SK-N-SH (cell line): ENCODE measurements around the gene DHRS13. TPM values are rescaled to one million over a fixed set of nuclear protein-coding genes. Genes with fewer than 3 reads are reported as not detected.

Experiments used
- CTCF ChIA-PET: fragments of 300-600, 350-600 bp; formaldehyde crosslinking; extraction: SDS; loops from one replicate; lab custom pipeline; 2021; lab: Yijun Ruan, JAX
- POLR2A ChIA-PET: fragments of 350-600 bp; sonication (Branson Sonifier 250); formaldehyde crosslinking; extraction: SDS; loops from one replicate; lab custom pipeline; 2020; ENCODE audit warnings: antibody characterized with exemption, inconsistent platforms; lab: Yijun Ruan, JAX
- DNase-seq: peaks from one replicate; pipeline ENCODE4 v3.0.0; 2012
- H2AFZ ChIP-seq: fragments of 200-600 bp; sonication (generic); 2 replicates; pipeline ENCODE4 v1.8.1; 2016; ENCODE audit warnings: antibody characterized with exemption, mild to moderate bottlenecking, low read depth
- H3F3A ChIP-seq: fragments of 200-600 bp; sonication (generic); replicated peaks from 2 replicates; pipeline ENCODE3; 2016; ENCODE audit warnings: antibody characterized with exemption, mild to moderate bottlenecking; ENCODE audit not compliant: insufficient read depth
- H3K27ac ChIP-seq, 2 experiments: fragments of 200-500 bp in 1 of 2; fragments of 200-600 bp in 1 of 2; sonication (Bioruptor generic) in 1 of 2; sonication (generic), shearing (Covaris generic) in 1 of 2; 2 replicates each; pipeline versions ENCODE4 v1.5.1 to v1.6.1; 2014 to 2016; ENCODE audit warnings: low read depth in 2 of 2, inconsistent platforms in 1 of 2, low read length in 1 of 2, mild to moderate bottlenecking in 1 of 2, mixed read lengths in 1 of 2
- H3K27me3 ChIP-seq: fragments of 200-600 bp; sonication (generic), shearing (Covaris generic); 2 replicates; pipeline ENCODE4 v1.6.1; 2016; ENCODE audit warnings: mixed run types; ENCODE audit not compliant: insufficient read depth
- H3K36me3 ChIP-seq, 2 experiments: fragments of 200-500 bp in 1 of 2; fragments of 200-600 bp in 1 of 2; sonication (Bioruptor generic) in 1 of 2; sonication (generic) in 1 of 2; replicated peaks in 1 of 2; 2 replicates each; pipeline versions ENCODE3 to v1.5.1; 2014 to 2016; ENCODE audit warnings: low read length in 1 of 2, mild to moderate bottlenecking in 1 of 2; ENCODE audit not compliant: insufficient read depth in 2 of 2, control insufficient read depth in 1 of 2
- H3K4me1 ChIP-seq, 2 experiments: fragments of 200-500 bp in 1 of 2; fragments of 200-600 bp in 1 of 2; sonication (Bioruptor generic) in 1 of 2; sonication (generic), shearing (Covaris generic) in 1 of 2; 2 replicates each; pipeline versions ENCODE4 v1.5.1 to v1.6.1; 2014 to 2016; ENCODE audit warnings: low read depth in 1 of 2, low read length in 1 of 2, mixed run types in 1 of 2; ENCODE audit not compliant: insufficient read depth in 2 of 2, control insufficient read depth in 1 of 2
- H3K4me2 ChIP-seq: fragments of 200-600 bp; sonication (generic), shearing (Covaris generic); 2 replicates; pipeline ENCODE4 v1.6.1; 2017; ENCODE audit warnings: mixed run types
- H3K4me3 ChIP-seq, 2 experiments: fragments of 200-500 bp in 1 of 2; fragments of 200-600 bp in 1 of 2; sonication (Bioruptor generic) in 1 of 2; sonication (generic), shearing (Covaris generic) in 1 of 2; 2 replicates each; pipeline versions ENCODE4 v1.5.1 to v1.8.1; 2014 to 2016; ENCODE audit warnings: low read depth in 2 of 2, inconsistent platforms in 1 of 2, low read length in 1 of 2, mild to moderate bottlenecking in 1 of 2, mixed read lengths in 1 of 2, moderate library complexity in 1 of 2
- H3K79me2 ChIP-seq: fragments of 200-600 bp; sonication (generic); 2 replicates; pipeline ENCODE4 v1.8.1; 2017; ENCODE audit warnings: mild to moderate bottlenecking; ENCODE audit not compliant: insufficient read depth
- H3K9ac ChIP-seq: fragments of 200-600 bp; sonication (generic); 2 replicates; pipeline ENCODE4 v1.6.1; 2017; ENCODE audit warnings: mixed run types
- H3K9me2 ChIP-seq: fragments of 200-600 bp; sonication (generic); 2 replicates; pipeline ENCODE4 v1.6.1; 2017; ENCODE audit warnings: mixed run types
- H3K9me3 ChIP-seq: fragments of 200-600 bp; sonication (generic); 2 replicates; pipeline ENCODE4 v1.6.1; 2017; ENCODE audit warnings: mixed run types, mild to moderate bottlenecking, moderate library complexity
- H4K20me1 ChIP-seq: fragments of 200-600 bp; sonication (generic); 2 replicates; pipeline ENCODE4 v1.6.1; 2017; ENCODE audit warnings: mild to moderate bottlenecking, mixed run types; ENCODE audit not compliant: insufficient read depth
- CHD2 ChIP-seq: fragments of 150-350 bp; IDR thresholded peaks from 2 replicates; pipeline ENCODE4 v1.6.1; 2018; ENCODE audit warnings: low read length; ENCODE audit not compliant: partially characterized antibody
- ELF1 ChIP-seq: IDR thresholded peaks from 2 replicates; pipeline ENCODE4 v1.4.0; 2012
- EP300 ChIP-seq, 2 experiments: IDR thresholded peaks; 2 replicates each; pipeline versions ENCODE4 v1.4.0 to v1.6.1; 2012; ENCODE audit warnings: borderline replicate concordance in 1 of 2, low read depth in 1 of 2, low read length in 1 of 2
- EZH2phosphoT487 ChIP-seq: fragments of 200-600 bp; sonication (generic); IDR thresholded peaks from 2 replicates; pipeline ENCODE4 v1.6.1; 2017; ENCODE audit warnings: low read depth, mixed run types, mild to moderate bottlenecking, antibody characterized with exemption, moderate library complexity, borderline replicate concordance
- FOXM1 ChIP-seq: IDR thresholded peaks from 2 replicates; pipeline ENCODE4 v1.4.0; 2012; ENCODE audit warnings: low read depth, mild to moderate bottlenecking
- GABPA ChIP-seq: IDR thresholded peaks from 2 replicates; pipeline ENCODE4 v1.4.0; 2012; ENCODE audit warnings: low read depth, mild to moderate bottlenecking
- POLR2AphosphoS5 ChIP-seq: IDR thresholded peaks from 2 replicates; pipeline ENCODE4 v1.6.1; 2012; ENCODE audit warnings: low read depth, low read length
- RXRA ChIP-seq: IDR thresholded peaks from 2 replicates; pipeline ENCODE4 v1.4.0; 2012; ENCODE audit warnings: low read depth, mild to moderate bottlenecking, borderline replicate concordance
- SIN3A ChIP-seq: IDR thresholded peaks from 2 replicates; pipeline ENCODE4 v1.6.1; 2012; ENCODE audit warnings: low read depth, mild to moderate bottlenecking, low read length, moderate library complexity, borderline replicate concordance
- SMC3 ChIP-seq: IDR thresholded peaks from 2 replicates; pipeline ENCODE4 v1.6.1; 2012; ENCODE audit warnings: low read depth, low read length, improper control_type of control experiment
- TAF1 ChIP-seq: IDR thresholded peaks from 2 replicates; pipeline ENCODE4 v1.6.1; 2012; ENCODE audit warnings: low read depth, mild to moderate bottlenecking, low read length, moderate library complexity, borderline replicate concordance
- TCF12 ChIP-seq: IDR thresholded peaks from 2 replicates; pipeline ENCODE4 v1.4.0; 2012
- YY1 ChIP-seq: IDR thresholded peaks from 2 replicates; pipeline ENCODE4 v1.4.0; 2012; ENCODE audit warnings: low read depth, mild to moderate bottlenecking
- WGBS: methylation state at CpG from one replicate; pipeline ENCODE4 v1.1.6; 2017; ENCODE audit warnings: low lambda C conversion rate; 5-methylcytosine and 5-hydroxymethylcytosine counted together
- polyA plus RNA-seq, 3 experiments: library from polyadenylated mRNA; depleted of rRNA; stranded (reverse); fragments of >200 nt; gene quantifications; 2 replicates each; pipeline ENCODE4 v1.2.3, GENCODE V29; 2012
- TF ChIP-seq, protein P1 (sequence below): fragments of 150-350 bp; IDR thresholded peaks from 2 replicates; pipeline ENCODE4 v1.6.1; 2017; ENCODE audit warnings: antibody characterized with exemption, low read length, low read depth, borderline replicate concordance
- TF ChIP-seq, protein P2 (sequence below): fragments of 200-600 bp; sonication (generic); IDR thresholded peaks from 2 replicates; pipeline ENCODE4 v1.6.1; 2017; ENCODE audit warnings: antibody characterized with exemption, mild to moderate bottlenecking, moderate library complexity
- TF ChIP-seq, protein P3 (sequence below): IDR thresholded peaks from 2 replicates; pipeline ENCODE4 v1.4.0; 2012; ENCODE audit warnings: low read depth, borderline replicate concordance
- TF ChIP-seq, protein P4 (sequence below): IDR thresholded peaks from 2 replicates; pipeline ENCODE4 v1.4.0; 2012; ENCODE audit warnings: low read depth
- TF ChIP-seq, protein P5 (sequence below): fragments of 150-350 bp; IDR thresholded peaks from 2 replicates; pipeline ENCODE4 v1.6.1; 2016; ENCODE audit warnings: mild to moderate bottlenecking, low read depth, low read length

Gene DHRS13
- polyA plus RNA-seq, 1 of the 3 experiments (the other 2 are of a cell fraction) = 7.4 TPM

DNA sequence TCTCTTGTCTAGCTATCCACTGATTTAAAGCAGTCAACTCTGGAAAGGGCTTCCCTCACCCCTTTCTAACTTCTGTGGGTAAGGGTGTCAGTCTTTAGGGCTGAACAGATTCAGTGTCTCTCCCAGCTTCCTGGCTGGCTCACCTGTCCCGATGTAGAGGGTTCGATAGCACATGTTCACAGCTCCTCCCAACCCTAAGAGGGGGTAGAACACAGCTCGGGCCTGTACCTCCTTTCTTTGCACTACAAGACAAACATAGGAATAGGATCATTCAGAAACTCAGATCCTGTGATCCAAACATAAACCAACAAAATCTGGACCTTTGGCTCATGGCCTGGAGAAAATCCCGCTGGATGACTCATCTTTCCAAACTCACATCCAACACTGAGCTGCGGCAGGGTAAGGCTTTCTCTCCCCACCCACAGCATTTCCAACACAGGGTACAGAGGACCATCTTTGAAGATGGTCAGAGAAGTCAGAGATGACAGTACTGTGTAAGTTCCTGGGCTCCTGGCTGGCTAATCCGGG, 5.8 kb upstream of the DHRS13 start (continued):
- TF ChIP-seq, protein P1, sequence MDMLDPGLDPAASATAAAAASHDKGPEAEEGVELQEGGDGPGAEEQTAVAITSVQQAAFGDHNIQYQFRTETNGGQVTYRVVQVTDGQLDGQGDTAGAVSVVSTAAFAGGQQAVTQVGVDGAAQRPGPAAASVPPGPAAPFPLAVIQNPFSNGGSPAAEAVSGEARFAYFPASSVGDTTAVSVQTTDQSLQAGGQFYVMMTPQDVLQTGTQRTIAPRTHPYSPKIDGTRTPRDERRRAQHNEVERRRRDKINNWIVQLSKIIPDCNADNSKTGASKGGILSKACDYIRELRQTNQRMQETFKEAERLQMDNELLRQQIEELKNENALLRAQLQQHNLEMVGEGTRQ = no peak
- no peak for TF ChIP-seq SMC3
- TF ChIP-seq, protein P2, sequence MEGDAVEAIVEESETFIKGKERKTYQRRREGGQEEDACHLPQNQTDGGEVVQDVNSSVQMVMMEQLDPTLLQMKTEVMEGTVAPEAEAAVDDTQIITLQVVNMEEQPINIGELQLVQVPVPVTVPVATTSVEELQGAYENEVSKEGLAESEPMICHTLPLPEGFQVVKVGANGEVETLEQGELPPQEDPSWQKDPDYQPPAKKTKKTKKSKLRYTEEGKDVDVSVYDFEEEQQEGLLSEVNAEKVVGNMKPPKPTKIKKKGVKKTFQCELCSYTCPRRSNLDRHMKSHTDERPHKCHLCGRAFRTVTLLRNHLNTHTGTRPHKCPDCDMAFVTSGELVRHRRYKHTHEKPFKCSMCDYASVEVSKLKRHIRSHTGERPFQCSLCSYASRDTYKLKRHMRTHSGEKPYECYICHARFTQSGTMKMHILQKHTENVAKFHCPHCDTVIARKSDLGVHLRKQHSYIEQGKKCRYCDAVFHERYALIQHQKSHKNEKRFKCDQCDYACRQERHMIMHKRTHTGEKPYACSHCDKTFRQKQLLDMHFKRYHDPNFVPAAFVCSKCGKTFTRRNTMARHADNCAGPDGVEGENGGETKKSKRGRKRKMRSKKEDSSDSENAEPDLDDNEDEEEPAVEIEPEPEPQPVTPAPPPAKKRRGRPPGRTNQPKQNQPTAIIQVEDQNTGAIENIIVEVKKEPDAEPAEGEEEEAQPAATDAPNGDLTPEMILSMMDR = no peak

DNA sequence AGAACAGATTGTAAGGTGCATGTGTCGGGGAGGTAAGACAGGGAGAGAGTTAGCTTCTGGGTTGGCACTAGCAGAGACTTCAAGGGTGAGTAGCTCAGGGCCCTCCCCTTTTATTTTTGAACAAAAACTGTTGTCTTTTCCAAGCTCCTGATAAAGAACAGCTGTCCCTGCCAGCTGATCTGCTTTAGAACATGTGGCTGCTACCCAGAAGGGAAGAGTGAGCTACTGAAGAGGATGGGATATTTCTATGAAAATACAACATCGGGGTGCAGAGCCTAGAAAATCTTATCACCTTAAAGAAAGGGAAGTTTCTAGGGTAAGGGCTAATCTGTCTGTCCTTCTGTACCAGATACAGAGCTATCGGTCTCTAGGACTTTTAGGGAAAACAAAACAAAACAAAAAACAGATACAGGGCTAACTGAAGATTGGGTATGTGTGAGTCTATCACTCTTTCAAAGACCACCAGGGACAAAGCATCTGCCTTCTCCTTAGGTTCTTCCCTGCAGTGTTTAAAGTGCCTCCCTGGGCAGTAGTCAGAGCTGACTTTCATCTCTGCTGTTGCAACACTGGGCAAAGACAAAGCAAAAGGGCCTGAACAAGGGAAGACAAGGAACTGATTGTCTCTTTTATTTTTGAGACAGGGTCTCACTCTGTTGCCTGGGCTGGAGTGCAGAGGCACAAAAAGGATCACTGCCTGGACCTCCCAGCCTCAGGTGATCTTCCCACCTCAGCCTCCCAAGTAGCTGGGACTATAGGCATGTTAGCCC, 5.0 kb upstream of the DHRS13 start:
- ChIA-PET CTCF (interaction anchor here (0.6 to 8.8 kb wide), 9 partner anchors 9 to 295 kb away, joined by 3 to 63 read pairs (median 4); partner anchors contain the start of gene FLOT2), POLR2A (interaction anchor here (0.5 to 1.7 kb wide), 3 partner anchors 10 to 264 kb away, joined by 3 to 7 read pairs (median 4); partner anchors contain the start of gene FLOT2)
- Histone ChIP-seq H3K36me3 (peaks cover 51 to 68% of the 10 kb centered on the region in 2 experiments), H3K4me3 (no peak overlapping the region), H3K79me2 (no peaks in the 10 kb centered on the region), H3K9me3 (no peaks in the 10 kb centered on the region), H3K9me2 (no peaks in the 10 kb centered on the region), H3K4me1 (peaks cover 0 to 3% of the 10 kb centered on the region in 2 experiments; a peak in 2 of 4 replicates), H4K20me1 (peaks cover 13% of the 10 kb centered on the region; the same call in 1 of the 2 replicates), H3K9ac (no peak overlapping the region), H3K27ac (peak overlapping the region in 1 of 2 experiments; percentile 51; a peak in 1 of 4 replicates), H3F3A (peaks cover 50% of the 10 kb centered on the region), H3K4me2 (no peak overlapping the region), H2AFZ (no peak overlapping the region), H3K27me3 (no peaks in the 10 kb centered on the region)
- TF ChIP-seq SMC3 (no peak), EP300 (IDR thresholded peaks at IDR 0.05; ENCODE audit: borderline replicate concordance in 1 of 2, low read depth in 1 of 2, low read length in 1 of 2) (no peak), YY1 (no peak), GABPA (no peak), TCF12 (no peak), ELF1 (no peak), CHD2 (no peak), FOXM1 (no peak), TAF1 (no peak), POLR2AphosphoS5 (no peak), RXRA (no peak), EZH2phosphoT487 (no peak), SIN3A (no peak)
- TF ChIP-seq, protein P1 = no peak
- TF ChIP-seq, protein P3, sequence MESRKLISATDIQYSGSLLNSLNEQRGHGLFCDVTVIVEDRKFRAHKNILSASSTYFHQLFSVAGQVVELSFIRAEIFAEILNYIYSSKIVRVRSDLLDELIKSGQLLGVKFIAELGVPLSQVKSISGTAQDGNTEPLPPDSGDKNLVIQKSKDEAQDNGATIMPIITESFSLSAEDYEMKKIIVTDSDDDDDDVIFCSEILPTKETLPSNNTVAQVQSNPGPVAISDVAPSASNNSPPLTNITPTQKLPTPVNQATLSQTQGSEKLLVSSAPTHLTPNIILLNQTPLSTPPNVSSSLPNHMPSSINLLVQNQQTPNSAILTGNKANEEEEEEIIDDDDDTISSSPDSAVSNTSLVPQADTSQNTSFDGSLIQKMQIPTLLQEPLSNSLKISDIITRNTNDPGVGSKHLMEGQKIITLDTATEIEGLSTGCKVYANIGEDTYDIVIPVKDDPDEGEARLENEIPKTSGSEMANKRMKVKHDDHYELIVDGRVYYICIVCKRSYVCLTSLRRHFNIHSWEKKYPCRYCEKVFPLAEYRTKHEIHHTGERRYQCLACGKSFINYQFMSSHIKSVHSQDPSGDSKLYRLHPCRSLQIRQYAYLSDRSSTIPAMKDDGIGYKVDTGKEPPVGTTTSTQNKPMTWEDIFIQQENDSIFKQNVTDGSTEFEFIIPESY = no peak
- TF ChIP-seq, protein P4, sequence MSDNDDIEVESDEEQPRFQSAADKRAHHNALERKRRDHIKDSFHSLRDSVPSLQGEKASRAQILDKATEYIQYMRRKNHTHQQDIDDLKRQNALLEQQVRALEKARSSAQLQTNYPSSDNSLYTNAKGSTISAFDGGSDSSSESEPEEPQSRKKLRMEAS = no peak
- TF ChIP-seq, protein P5, sequence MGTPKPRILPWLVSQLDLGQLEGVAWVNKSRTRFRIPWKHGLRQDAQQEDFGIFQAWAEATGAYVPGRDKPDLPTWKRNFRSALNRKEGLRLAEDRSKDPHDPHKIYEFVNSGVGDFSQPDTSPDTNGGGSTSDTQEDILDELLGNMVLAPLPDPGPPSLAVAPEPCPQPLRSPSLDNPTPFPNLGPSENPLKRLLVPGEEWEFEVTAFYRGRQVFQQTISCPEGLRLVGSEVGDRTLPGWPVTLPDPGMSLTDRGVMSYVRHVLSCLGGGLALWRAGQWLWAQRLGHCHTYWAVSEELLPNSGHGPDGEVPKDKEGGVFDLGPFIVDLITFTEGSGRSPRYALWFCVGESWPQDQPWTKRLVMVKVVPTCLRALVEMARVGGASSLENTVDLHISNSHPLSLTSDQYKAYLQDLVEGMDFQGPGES = no peak
- WGBS = 65% methylated on average over 3 of the region's 3 CpGs
- DNase-seq = no peak
